ENCODE measurements around the gene NPC2.

NPC2 gene

DNA sequence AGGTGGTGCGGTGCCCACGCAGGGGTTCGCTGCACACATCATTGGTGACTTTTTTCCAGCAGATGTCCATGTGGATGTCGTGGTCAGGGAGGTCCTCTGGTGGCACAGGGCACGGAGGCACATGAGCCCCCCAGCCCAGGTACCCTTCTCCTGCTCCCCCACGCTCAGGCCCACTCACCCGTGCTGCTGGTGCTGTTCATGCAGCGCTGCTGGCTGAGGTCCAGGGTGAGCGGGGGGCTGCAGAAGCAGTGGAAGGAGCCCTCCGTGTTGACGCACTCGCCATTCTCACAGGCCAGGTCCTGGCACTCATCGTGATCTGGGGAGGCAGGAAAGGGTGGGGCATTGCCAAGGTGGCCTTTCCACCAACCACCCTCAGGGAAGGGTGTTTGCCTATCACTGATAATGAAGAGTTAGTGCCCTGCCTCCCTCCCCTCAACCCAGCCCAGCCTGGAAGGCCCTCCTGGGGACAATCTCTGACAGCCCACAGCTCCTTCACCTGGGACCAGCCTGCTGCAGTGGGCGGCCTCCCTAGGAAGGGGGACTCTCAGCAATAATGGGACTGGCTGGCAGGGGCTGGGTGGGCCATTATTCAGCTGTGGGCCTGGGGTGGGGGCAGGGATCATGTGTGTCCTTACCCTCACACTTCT is 10.3 kb upstream of the NPC2 start:
- DNase-seq (ENCODE audit: low spot score) = no peak

DNA sequence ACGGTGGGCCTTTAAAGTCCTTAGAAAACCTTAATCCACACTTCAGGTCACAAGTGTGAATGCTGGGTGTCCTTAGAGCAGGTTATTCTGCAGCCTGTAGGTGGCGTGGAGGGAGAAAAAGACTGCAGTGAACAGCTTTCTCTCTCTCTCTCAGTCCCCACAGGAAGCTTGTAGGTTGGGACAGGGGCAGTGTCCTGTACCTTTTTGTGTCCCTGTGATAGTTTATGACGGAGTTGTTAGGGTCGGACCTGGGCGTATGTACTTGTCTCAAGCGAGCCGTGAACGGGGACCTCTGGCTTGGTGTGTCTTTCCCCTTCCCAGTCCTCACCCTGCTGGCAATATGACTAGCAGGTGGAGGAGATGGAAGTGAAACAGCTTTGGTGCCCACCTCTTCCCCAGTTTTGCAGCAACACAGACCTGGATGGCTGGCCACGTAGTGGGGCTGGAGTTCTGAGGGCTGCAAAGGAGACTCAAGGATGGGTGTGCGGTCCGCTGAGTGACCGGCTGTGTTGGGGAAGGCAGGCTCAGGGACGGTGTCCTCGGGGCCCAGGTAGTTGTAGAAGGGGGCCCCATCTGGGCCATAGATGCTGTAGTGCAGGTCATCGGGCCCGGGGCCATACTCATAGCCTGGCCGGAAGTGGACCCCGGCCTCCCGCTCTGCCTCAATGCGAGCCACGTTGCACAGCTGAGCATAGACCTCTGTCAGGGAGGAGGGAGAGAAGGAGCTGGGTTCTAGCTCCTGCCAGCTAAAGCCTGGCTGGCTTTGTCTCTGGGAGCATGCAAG is 9.3 kb upstream of the NPC2 start:
- peak; percentile 47 for DNase-seq (ENCODE audit: low spot score)

DNA sequence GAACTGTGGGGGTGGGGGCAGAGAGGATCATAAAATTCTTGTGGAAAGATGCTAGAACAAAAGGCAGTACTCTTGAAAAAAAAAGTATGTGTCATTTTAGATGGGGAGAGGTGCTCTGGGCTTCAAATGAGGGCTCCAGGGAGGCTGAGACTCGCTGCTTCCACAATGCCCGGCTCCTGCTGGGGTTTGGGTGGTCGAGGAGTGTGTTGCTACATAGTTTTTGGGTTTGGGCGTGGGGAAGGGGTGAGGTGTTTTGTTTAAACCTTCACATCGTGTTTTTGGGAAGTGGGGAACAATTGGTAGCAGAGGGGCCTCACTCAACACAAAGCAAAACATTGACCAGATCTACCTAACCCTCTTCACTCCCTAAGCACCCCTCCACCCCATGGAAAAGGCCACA is 8.6 kb upstream of the NPC2 start:
- no peak for DNase-seq (ENCODE audit: low spot score)

DNA sequence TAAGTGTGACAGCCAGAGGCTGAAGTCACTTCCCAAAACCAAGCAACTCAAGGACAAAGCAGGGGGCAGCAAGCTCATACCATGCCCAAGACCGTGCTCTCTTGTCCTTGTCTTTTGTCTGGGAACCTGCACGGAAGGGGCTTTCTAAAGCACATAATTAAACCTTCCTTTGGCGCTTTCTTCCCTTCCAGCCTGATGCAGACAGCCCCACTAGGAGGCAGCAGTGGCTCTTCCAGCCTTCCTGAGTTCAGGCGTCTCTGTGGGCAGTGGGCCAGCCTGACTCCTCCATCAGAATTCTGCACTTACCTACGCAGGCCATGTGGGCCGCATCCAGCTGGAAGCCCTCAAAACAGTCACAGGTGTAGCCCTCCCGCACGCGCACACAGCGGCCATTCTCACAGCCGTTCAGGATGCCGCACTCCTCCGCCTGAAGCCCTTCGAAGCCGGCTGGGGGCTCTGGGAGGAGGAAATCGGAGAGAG is 8.1 kb upstream of the NPC2 start:
- DNase-seq (ENCODE audit: low spot score) = peak; percentile 86

DNA sequence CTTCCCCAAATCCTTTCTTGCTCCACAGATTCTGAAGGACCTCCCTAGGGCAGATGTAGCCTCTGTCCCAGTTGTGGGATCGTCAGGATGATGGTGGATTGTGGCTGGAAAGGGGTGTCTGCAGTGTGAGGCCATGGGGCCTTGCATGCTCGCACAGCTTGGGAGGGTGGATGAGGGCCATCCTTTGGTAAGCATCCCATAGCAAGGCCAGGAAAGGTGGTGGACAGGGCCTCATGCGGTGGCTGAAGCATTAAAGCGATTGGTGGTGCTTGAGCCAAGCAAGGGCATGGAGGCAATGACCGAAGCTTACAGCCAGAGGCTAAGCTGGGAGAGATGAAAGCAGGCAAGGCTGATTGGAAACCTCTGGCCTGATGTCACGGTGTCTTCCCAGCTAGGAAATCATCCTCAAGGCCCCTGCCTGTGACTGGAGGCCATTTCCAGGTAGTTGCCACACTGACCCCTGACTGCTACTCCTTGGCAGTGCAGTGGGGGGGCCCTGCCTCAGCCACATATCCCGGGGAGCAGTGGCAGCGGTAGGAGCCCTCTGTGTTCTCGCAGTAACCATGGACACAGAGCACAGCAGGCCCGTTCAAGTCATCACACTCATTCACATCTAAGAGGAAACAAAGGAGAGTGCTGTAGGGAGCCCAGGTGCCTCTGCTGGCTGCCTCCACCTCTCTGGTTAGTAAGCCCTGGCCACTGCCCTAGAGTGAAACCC is 7.5 kb upstream of the NPC2 start:
- DNase-seq (ENCODE audit: low spot score) = no peak

DNA sequence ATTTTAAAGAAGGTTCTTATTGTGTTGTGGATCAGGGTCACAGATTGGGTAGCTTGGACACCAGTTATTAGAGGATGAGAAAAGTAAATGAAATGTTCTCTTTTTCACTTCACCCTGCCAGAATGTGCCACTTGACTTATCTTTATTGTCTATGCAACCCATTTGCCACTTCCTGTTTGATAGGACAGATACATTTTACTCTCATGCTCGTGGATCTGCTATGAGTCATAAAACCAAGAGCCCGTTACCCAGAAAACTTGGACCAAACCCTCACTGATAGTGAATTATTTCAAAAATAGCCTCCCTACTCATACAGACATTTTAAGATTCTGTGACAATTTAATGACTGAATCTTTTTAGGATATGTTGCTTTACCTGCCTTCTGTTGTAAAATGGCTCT is 2.3 kb upstream of the NPC2 start:
- no peak for DNase-seq (ENCODE audit: low spot score)

DNA sequence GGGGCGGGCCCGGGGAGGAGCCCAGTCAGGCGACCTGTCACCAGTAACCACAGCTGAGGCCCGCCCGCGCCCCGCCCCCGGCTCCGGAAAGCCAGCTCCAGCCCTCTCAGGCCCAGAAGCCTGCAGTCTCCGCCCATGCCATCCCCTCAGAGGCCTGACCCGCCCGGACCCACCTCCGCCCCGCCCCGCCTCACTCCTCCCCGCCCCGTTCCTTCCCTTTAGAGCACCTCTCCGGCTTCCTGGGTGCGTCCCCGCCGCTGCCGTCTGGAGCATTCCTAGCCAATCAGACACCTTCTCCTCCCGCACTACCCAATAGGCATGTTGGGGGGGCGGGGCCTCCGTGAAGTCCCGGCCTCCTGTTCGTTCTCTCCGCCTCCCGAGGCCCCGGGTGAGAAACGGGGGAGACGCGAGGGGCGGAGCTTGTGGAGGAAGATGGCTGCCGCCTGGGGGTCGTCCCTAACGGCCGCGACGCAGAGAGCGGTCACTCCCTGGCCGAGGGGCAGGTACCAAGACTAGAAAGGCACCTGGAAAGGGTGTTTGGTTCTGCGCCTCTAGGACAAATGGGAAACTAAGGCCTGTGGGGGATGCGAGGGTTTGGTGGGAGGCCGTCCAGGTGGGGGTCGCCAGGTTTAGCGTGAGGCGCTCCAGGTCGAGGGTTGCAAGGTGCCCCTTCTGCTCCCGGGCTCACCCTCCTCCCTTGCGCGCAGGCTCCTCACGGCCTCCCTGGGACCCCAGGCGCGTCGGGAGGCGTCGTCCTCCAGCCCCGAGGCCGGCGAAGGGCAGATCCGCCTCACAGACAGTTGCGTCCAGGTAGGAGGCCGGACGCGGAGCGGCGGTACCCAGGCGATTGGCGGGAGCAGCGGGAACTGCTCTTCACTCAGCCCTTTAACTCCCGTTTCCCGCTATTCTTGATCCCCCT is 497 bp upstream of the NPC2 start, which contains the start of gene ISCA2:
TSS of gene ISCA2 (plus strand) at position 423 of the 919 bp plus-strand sequence. CDS start at position 433, 10 bp downstream.
- DNase-seq (ENCODE audit: low spot score) = peak; percentile 99

DNA sequence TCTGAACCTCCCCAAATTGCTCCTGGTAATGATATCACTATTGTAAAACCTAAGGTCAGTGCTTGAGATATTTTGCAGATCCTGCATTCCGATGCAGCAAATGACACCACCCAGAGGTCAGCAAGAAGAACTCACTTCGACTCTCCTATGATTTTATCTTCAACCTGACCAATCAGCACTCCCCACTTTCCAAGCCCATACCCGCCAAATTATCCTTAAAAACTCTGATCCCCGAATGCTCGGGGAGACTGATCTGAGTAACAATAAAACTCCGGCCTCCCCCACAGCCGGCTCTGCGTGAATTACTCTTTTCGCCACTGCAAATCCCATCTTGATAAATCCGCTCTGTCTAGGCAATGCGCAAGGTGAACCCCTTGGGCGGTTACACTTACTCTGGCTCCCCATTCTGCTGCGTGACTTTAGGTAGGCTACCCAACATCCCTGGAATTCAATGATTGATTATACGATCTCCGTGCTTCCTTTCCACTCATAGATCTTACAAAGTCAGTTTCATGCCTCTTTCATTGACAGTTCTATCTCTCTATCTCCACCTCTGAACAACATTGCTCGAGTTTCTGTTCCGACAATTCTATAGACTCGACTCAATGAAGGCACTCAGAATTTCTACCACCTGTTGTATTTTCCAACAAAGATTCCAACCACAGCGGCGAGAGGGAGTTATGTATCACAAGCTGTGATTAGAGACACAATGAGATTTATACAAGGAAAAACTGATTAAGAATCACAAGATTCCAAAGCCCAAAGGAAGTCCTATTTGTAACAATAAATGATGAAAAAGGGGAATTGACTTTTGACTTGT is 939 bp downstream of the NPC2 start:
- peak; percentile 51 for DNase-seq (ENCODE audit: low spot score)

DNA sequence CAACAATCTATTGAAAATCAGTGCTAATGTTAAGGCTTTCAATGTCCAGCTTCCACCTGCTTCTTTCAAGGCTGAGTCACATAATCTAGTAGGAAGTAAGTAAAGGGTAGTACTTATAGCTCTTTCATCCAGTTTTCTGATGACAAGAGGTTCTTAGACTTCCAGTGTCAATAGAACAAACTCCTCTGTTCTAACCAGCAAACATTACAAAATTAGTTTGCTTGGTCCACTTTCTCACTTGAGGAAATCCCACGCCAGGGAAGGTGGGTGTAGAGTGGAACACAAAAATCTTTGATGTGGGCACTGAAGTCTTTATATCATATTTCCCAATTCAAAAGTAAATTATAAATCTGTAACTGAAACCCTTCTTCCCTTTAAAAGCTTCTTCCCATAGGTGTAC is 2.6 kb downstream of the NPC2 start:
- DNase-seq (ENCODE audit: low spot score) = no peak

DNA sequence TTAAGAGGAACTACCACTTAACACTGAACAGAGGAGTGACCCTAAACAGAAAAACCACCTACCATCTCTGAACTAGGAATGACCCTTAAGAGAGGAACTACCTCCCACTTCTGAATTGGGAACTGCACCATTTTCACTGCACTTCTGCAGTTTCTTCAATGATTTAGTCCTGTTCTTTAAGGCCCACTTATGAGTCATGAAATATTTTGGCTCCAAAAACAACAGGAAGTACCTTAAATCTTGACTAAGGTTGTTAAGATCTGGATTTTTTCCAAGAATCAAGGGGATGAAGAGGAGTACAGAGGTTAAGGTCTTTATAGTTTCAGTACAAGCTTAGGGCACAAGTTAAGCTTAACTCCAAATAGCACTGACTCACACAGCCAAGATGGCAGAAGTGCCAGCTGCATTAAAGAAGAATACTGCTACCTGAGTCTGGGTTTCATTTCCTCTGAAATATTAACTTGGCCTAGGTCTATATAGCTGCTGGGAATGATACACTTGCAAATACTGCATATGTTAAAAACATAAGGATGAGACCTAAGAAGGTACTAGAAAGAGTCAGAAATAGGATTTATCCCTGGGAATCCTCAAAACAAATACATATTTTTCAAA is 4.2 kb downstream of the NPC2 start:
- DNase-seq (ENCODE audit: low spot score) = no peak

DNA sequence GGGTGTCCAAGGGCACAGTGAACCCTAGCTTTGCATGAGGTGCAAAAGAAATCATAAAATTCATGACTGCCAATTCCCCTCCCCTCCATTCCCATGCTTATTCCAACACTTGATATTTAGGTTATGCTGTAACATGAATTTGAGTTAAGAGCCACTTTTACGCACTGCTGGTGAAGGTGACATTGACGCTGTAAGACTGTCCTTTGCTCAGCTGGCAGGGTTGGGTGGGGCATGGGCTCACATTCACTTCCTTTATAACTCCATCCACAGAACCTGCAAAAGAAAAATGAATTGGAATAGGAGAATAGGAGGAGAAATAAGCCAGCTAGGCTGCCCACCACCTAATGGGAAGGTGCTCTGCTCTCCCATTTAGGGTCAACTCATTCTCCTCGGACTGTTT is 6.9 kb downstream of the NPC2 start:
- no peak for DNase-seq (ENCODE audit: low spot score)

DNA sequence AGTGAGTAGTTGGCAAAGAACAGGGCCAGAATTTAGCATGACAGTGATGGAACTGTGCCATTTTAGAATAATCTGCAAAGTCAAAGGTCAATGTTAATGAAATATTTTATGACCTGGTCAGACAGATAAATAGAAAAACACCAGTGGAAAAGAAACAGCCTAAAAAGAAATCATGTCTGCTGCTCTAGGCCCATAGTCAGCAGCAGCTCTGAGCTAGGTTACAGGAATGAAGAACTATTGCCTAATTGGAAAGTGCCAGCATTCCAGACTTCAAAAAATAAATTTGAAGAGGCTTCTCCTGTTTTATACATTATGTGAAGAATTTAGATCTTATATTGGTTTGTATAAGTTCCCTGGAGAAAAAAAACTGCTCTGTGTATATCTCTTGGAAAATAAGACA is 9.8 kb downstream of the NPC2 start:
- no peak for DNase-seq (ENCODE audit: low spot score)

DNA sequence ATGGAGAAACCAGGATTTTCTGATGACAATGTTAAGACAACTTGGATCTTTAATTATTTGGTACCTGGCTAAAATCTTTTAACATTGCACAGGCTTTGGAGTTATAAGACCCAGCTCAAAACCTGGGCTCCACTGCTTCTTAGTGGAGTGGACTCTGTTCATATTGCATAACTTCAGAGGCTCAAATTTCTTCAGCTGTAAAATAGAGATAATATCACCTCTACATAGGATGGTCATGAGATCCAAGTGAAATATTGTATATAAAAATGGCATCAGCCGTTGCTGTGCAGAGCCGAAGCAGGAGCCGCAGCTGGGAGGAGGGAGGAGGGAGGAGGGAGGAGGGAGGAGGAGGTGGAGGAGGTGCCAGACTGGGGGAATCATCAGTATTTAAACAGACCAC is 10.5 kb downstream of the NPC2 start:
- no peak for DNase-seq (ENCODE audit: low spot score)

DNA sequence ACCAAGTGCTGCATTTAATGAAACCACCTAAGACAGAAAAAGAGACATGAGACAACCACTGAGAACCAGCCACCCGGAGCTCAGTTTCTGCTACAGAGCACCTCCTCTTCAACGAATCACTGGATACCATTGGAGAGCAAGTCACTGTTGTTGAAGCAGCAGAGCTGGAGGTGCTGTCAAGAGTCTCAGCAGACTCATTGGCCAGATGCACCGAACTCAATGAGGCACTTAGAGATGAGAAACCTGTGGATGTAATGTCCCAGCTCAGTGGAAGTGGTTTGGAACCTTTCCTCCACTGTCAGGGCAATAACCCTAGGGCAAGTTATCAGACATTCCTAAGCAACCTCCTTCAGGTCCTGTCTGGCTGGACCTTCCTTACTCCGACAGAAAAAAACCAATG is 13.1 kb downstream of the NPC2 start:
- DNase-seq (ENCODE audit: low spot score) = no peak

DNA sequence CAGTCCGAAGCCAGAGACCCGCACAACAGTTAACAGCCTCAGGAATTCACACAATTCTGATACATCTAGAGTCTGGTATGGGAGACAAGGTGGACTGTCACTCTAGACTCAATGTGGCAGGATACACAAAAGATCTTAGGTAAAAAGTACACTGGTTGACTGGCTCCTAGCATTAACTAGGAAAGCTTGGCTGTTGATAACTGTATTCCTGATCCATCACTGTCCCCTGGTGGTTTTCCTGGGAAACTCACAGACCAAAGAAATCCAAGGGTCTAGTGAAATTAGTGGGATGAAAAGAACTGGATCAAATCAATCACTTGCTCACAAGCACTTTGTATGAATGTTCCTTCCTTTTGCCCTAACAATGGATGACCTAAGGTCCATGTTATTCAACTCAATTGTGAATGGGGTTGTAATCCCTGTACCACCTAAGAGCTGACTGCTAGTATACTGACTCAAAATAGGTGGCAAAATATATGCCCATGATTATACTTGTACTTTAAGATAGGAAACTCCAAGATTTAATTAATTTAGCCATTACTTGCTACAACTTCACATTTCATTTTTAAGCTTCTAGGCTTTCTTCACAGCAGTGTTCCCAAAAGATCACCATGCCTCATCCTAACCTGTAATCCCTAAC is 14.0 kb downstream of the NPC2 start:
- DNase-seq (ENCODE audit: low spot score) = peak; percentile 51

DNA sequence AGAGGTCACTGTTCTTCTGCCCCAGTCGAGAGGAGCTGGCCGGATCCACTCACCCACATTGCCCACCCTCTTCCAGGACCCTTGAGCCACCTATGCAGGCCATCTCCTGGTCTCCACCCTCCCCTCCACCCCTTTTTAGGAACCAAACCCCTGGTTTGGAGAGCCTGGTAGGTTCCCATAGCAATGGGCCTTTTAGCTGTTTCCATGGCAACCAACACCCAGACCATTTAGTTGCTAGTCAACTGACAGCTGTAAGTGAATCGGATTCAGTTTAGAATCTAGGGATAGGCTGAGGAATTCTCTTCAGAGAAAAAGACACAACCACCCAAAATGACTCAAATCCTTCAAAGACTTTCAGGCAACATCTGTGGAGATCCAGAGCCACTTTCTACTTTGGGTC is 16.5 kb downstream of the NPC2 start:
- DNase-seq (ENCODE audit: low spot score) = peak; percentile 42

DNA sequence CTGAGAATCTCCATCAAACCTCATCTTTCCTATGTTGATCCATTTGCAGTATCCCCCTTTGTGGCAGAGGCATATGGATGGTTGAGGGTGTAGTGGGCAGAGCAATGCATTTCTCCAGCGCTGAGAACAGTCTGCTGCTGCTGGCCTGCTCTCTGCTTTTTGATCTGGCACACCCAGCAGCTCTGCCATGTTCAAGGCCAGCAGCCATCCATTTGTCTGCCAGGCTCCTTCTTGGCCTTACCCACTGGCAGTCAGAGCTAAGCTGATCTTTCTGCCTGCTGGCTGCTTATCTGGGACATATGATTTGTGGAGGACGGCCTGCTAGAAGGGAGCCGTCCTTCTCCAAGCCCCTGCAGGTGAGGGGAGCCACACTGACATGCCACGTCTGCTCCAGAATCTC is 17.0 kb downstream of the NPC2 start:
- DNase-seq (ENCODE audit: low spot score) = no peak

DNA sequence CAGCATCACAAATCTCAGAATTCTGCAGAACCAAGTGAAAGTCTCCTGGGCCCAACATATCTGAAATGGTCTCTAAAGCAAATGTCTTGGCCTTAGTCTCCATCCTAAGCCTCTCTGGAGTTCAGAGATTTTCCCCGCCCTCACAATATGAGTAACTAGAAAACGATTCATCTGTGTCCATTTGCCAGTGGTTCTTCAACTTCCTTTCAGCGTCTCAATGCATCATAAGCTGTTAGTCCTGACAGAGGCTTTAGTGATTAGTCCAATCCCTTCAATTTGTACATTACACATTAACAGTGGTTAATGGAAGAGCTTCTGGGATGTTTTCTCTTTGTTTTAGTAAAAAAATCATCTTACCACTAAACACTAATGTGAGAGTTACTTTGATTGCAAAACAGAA is 17.4 kb downstream of the NPC2 start:
- DNase-seq (ENCODE audit: low spot score) = no peak

DNA sequence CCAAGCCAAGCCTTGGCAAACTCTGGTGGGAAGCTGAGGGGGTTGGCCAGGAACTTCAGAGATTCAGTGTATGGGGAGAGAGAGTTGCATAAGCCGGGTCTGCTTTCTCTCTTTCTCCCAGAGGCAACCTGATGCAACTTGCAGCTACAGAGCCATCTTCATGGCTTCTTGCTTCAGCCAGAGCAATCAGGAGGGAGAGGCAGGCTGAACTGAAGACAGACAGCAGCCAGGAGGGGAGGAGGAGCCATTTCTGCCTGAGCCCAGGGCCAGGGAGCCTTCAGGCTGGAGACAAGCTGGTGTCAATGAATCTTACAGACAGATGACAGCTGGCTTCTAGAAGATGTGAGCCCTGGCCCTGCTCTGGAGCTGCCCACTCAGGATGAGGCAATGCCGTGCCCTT is 18.7 kb downstream of the NPC2 start:
- DNase-seq (ENCODE audit: low spot score) = no peak

DNA sequence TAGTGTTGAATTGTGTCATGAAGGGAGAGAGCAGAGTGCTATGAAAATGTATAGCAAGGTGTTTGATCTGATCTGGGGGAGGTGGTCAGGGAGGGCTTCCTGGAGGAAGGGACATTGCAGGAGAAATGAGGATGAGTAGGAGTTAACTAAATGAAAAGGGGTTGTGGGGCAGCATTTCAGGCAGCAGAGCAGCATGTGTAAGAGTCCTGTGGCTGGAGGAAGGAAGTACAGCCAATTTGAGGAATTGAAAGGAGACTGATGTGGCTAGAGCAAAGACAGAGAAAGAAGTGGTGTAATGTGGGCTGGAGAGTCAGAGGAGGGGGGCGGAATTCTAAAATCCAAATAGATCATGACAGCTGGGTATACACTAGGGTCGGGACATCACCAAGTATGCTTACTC is 20.5 kb downstream of the NPC2 start:
- no peak for DNase-seq (ENCODE audit: low spot score)

Data from Ammon's horn (tissue), 1 donor.